ENCODE results near the gene MS4A4A.

The MS4A4A gene

GRCh38 chr11:60349990-60350389 is 69.5 kb downstream of the MS4A4A start:
- no peak for DNase-seq (ENCODE audit: low spot score)

DNA sequence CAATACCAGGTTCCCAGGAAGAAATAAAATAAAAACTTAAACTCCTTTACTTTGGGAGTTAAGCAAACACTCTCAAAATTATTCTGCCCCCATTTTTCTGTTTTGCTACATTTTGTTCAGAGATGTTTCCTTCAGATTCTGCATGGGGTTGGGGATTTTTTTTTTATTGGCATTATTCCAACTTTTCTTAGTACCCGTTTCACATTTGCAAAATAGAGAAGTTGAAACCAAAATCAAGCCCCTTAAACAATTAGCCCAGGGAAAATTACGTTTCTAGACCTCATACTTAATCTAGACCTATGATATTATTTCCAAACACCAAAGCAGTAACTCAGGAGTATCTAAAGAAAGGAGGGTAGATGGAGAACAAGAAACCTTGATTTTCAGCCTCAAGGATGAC is 77.3 kb downstream of the MS4A4A start:
- no peak for DNase-seq (ENCODE audit: low spot score)
